ENCODE data around the gene ZRANB2.

ZRANB2 gene

GRCh38 chr1:71046891-71047634, 33.8 kb downstream of the ZRANB2 start:
- no peaks in the 10 kb centered on the region for H3K36me3 Mint-ChIP-seq
- peaks cover 21% of the 10 kb centered on the region for H3K4me1 Mint-ChIP-seq
- H3K27ac Mint-ChIP-seq = no peak overlapping the region
- ATAC-seq = peak; percentile 27
- H3K4me3 Mint-ChIP-seq = peak overlapping the region; percentile 72
- H3K9me3 Mint-ChIP-seq = no peaks in the 10 kb centered on the region
- H3K27me3 Mint-ChIP-seq = peaks cover 33% of the 10 kb centered on the region

DNA sequence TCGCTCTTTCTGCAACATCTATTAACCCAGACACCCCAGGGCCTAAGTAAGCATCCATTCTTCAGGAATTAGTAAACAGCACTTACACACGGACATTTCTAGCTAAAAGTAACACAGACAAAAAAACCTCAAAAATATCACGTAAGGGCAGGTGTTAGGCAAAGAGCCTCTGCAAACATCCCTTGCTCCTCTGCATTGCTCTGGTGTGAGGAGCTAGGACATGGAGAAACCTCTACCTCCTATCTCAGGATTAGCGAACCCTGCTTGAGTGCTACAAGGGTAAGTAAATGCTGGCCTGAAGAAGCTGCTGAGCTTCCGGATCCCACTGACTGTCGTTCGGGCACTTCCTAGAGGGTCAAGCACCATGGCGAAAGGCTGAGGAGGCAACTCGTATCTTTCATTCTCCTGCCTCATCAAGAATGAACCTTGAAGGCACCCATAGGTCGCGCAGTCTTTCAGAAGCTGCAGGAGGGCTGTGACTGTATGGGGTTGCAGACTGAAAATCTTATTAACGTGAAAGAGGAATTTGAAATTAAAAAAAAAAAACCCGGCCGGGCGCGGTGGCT, 35.3 kb downstream of the ZRANB2 start:
- Mint-ChIP-seq H3K36me3 (no peaks in the 10 kb centered on the region), H3K9me3 (no peaks in the 10 kb centered on the region), H3K4me3 (no peak overlapping the region), H3K4me1 (peaks cover 21% of the 10 kb centered on the region), H3K27me3 (peaks cover 33% of the 10 kb centered on the region), H3K27ac (no peak overlapping the region)
- ATAC-seq = no peak

DNA sequence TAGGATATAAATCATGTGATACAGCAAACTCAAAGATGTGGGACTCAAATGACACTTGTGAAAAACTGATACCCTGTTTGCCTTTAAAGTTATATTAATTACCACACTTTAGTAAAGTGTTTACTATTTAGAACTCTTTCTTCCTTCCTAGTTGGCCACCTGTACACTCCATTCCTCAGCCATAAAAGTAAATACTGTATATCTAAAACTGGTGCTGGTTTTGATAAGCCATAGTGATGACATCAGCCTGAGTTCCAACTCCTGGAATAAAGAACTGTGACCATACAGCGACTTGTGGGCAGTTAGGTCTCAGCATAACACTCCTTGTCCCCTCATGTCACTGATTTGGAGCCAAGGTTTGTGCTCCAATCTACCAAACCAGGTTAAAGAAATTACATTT, 36.0 kb downstream of the ZRANB2 start:
- H3K4me1 Mint-ChIP-seq = peaks cover 21% of the 10 kb centered on the region
- ATAC-seq = no peak
- no peak overlapping the region for H3K4me3 Mint-ChIP-seq
- H3K27me3 Mint-ChIP-seq = peaks cover 38% of the 10 kb centered on the region
- H3K9me3 Mint-ChIP-seq = no peaks in the 10 kb centered on the region
- no peak overlapping the region for H3K27ac Mint-ChIP-seq
- no peaks in the 10 kb centered on the region for H3K36me3 Mint-ChIP-seq

DNA sequence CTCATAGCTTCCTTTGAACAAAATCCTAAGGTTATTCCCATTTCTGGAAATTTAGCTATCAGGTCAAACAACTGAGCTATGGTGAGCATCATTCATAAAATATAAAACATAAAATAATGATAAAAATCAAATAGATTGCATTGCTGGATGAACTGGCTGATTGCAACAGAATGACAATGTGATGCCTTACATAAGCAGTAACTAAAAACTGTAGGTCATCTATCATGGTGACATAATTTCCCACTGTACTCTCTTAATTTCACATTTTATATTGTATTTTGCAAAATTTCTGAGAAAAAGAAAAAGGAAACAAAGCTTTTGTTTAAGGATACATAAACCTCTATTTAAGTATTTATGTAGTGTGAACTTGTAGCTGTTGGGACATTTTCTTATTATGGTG, 37.8 kb downstream of the ZRANB2 start:
- H3K9me3 Mint-ChIP-seq = no peaks in the 10 kb centered on the region
- H3K4me3 Mint-ChIP-seq = no peak overlapping the region
- ATAC-seq = no peak
- no peak overlapping the region for H3K27ac Mint-ChIP-seq
- no peaks in the 10 kb centered on the region for H3K36me3 Mint-ChIP-seq
- H3K27me3 Mint-ChIP-seq = peaks cover 52% of the 10 kb centered on the region
- H3K4me1 Mint-ChIP-seq = peaks cover 19% of the 10 kb centered on the region

DNA sequence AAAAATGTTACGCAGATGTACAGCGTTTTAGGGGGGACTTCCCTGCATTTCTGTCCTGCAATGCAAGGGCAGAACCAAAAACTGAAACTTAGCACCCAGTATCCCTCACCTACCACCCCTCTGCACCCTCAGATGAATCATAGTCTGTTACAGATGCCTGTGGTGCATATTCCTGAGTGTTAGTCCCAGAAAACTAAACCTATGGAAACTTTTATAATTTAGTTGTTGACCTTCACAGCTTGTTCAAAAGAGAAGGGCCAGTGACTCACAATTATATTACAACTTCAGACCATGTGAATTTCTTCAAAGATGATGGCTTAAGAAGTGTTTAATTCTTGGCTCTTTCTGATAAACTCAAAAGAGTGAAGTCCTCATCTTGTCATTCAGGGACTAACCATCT, 39.0 kb downstream of the ZRANB2 start:
- Mint-ChIP-seq H3K4me1 (peaks cover 7% of the 10 kb centered on the region), H3K9me3 (no peaks in the 10 kb centered on the region), H3K4me3 (no peak overlapping the region), H3K27me3 (peaks cover 42% of the 10 kb centered on the region), H3K27ac (no peak overlapping the region), H3K36me3 (no peaks in the 10 kb centered on the region)
- no peak for ATAC-seq

- H3K36me3 Mint-ChIP-seq = no peaks in the 10 kb centered on the region
- H3K27me3 Mint-ChIP-seq = peaks cover 36% of the 10 kb centered on the region
- no peak overlapping the region for H3K4me3 Mint-ChIP-seq
- H3K9me3 Mint-ChIP-seq = no peaks in the 10 kb centered on the region
- H3K4me1 Mint-ChIP-seq = no peaks in the 10 kb centered on the region
- no peak overlapping the region for H3K27ac Mint-ChIP-seq
- no peak for ATAC-seq
Observed at GRCh38 chr1:71039661-71040262, 41.1 kb downstream of the ZRANB2 start.

DNA sequence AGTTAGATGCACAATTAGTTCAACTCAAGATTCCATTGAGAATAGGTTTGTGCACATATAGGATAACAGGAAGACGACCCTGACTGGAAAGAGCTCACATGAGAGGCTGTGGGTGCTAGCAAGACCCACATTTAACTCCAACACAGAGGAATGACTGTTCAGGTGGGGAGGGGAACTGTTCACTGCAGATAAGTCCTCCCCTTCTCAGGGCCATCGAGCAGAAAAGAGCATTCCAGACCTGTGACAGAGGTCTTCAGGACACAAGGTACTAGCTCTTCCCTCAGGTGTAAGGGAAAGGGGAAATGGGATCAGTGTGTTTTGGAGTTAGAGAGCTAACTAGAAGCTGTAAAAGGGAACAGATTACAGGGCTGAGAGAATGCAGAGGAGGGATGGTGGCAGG, 41.9 kb downstream of the ZRANB2 start:
- Mint-ChIP-seq H3K4me1 (no peaks in the 10 kb centered on the region), H3K27ac (no peak overlapping the region), H3K36me3 (no peaks in the 10 kb centered on the region), H3K4me3 (no peak overlapping the region), H3K27me3 (peaks cover 34% of the 10 kb centered on the region), H3K9me3 (no peaks in the 10 kb centered on the region)
- ATAC-seq = no peak

- no peaks in the 10 kb centered on the region for H3K4me1 Mint-ChIP-seq
- peaks cover 34% of the 10 kb centered on the region for H3K27me3 Mint-ChIP-seq
- H3K36me3 Mint-ChIP-seq = no peaks in the 10 kb centered on the region
- H3K27ac Mint-ChIP-seq = no peak overlapping the region
- ATAC-seq = no peak
- no peak overlapping the region for H3K4me3 Mint-ChIP-seq
- H3K9me3 Mint-ChIP-seq = no peaks in the 10 kb centered on the region
Observed at GRCh38 chr1:71037829-71038620, 42.8 kb downstream of the ZRANB2 start.

DNA sequence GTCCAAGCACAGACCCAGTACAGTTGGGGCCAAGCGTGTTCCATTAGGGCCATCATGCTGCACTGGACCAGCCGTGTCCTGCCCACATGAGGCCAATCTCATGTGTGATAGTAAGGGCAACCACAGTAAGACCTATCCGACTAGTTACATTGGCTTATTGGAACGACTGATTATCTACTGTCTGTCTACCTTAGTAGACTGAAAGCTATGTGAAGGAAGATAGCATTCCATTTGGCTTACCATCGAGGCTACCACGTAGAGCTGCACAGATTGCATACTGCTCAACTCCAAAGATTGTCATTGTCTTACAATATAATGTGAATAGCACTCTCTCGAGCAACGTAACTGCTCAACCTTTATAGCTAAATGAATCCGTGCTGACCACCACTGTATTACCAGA, 43.8 kb downstream of the ZRANB2 start:
- H3K9me3 Mint-ChIP-seq = no peaks in the 10 kb centered on the region
- no peak overlapping the region for H3K4me3 Mint-ChIP-seq
- H3K4me1 Mint-ChIP-seq = no peaks in the 10 kb centered on the region
- no peak for ATAC-seq
- H3K36me3 Mint-ChIP-seq = no peaks in the 10 kb centered on the region
- peaks cover 34% of the 10 kb centered on the region for H3K27me3 Mint-ChIP-seq
- no peak overlapping the region for H3K27ac Mint-ChIP-seq

- Mint-ChIP-seq H3K36me3 (no peaks in the 10 kb centered on the region), H3K27ac (no peak overlapping the region), H3K4me3 (no peak overlapping the region), H3K4me1 (no peaks in the 10 kb centered on the region), H3K27me3 (peaks cover 23% of the 10 kb centered on the region), H3K9me3 (no peaks in the 10 kb centered on the region)
- no peak for ATAC-seq
Observed at GRCh38 chr1:71033136-71033535, 47.7 kb downstream of the ZRANB2 start.

GRCh38 chr1:71031426-71031825, 49.4 kb downstream of the ZRANB2 start:
- no peak overlapping the region for H3K4me3 Mint-ChIP-seq
- peaks cover 24% of the 10 kb centered on the region for H3K27me3 Mint-ChIP-seq
- no peaks in the 10 kb centered on the region for H3K9me3 Mint-ChIP-seq
- ATAC-seq = no peak
- no peaks in the 10 kb centered on the region for H3K4me1 Mint-ChIP-seq
- no peak overlapping the region for H3K27ac Mint-ChIP-seq
- H3K36me3 Mint-ChIP-seq = no peaks in the 10 kb centered on the region

GRCh38 chr1:71030026-71030425, 50.8 kb downstream of the ZRANB2 start:
- no peaks in the 10 kb centered on the region for H3K4me1 Mint-ChIP-seq
- peaks cover 11% of the 10 kb centered on the region for H3K27me3 Mint-ChIP-seq
- no peaks in the 10 kb centered on the region for H3K9me3 Mint-ChIP-seq
- no peak for ATAC-seq
- no peak overlapping the region for H3K27ac Mint-ChIP-seq
- no peaks in the 10 kb centered on the region for H3K36me3 Mint-ChIP-seq
- H3K4me3 Mint-ChIP-seq = no peak overlapping the region

DNA sequence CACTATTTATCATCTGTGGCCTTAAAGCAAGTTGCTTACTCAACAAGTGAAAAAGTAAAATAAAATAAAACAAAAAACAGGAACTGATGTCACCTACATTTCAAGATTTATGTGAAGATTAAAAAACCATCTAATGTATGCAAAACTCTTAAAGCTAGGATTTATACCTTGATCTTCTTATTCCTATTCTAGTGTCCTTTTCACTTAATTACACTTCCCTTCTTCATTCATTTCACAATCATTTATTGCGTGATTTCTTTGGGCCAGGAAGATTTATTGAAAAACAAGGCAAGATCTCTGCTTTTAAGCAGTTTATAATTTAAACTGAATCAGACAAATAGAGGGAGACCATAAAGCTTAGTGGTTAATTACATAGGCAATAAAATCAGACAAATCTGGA, 51.9 kb downstream of the ZRANB2 start:
- no peaks in the 10 kb centered on the region for H3K36me3 Mint-ChIP-seq

GRCh38 chr1:71027991-71028390, 52.8 kb downstream of the ZRANB2 start:
- Mint-ChIP-seq H3K4me1 (no peaks in the 10 kb centered on the region), H3K27me3 (peaks cover 10% of the 10 kb centered on the region), H3K36me3 (no peaks in the 10 kb centered on the region), H3K9me3 (no peaks in the 10 kb centered on the region), H3K27ac (no peak overlapping the region), H3K4me3 (no peak overlapping the region)
- ATAC-seq = no peak

More for the DNA sequence above, 51.9 kb downstream of the ZRANB2 start:
- no peaks in the 10 kb centered on the region for H3K4me1 Mint-ChIP-seq
- H3K27me3 Mint-ChIP-seq = peaks cover 10% of the 10 kb centered on the region
- no peak overlapping the region for H3K4me3 Mint-ChIP-seq
- no peaks in the 10 kb centered on the region for H3K9me3 Mint-ChIP-seq
- no peak overlapping the region for H3K27ac Mint-ChIP-seq
- ATAC-seq = no peak

DNA sequence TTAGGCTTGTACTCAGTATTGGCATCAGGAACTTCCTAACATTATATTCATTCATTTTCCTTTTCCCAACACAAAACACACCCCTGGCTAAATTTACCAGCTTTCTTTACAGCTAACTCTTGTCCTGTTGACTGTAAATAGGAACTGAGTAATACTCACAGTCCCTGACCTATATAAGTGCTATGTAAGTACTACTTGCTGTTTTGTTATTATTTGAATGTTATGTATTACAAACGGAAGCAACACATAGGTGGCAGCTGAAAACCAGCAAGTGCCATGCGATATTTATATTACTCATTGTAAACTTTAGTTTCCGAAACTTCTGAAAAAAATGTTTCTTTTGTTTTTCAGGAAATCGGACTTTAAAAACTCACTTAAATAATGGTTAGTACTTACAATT, 54.7 kb downstream of the ZRANB2 start:
- Mint-ChIP-seq H3K36me3 (no peaks in the 10 kb centered on the region), H3K9me3 (no peaks in the 10 kb centered on the region), H3K4me1 (no peaks in the 10 kb centered on the region), H3K27ac (no peak overlapping the region), H3K27me3 (peaks cover 10% of the 10 kb centered on the region), H3K4me3 (no peak overlapping the region)
- no peak for ATAC-seq
